Gastrocnemius medialis (tissue), 4 donors: Measurements from ENCODE around the gene ATOH8. TPM values are rescaled to one million over a fixed set of nuclear protein-coding genes. Genes with fewer than 3 reads are reported as not detected.
"Not testable (repeated sequence)": the region's sequence is repeated elsewhere in the genome, so short reads cannot be mapped to it uniquely, and the experiment has no call there.

Source experiments
- ATAC-seq, 2 donors: fragments of 150-250 bp; one replicate each; pipeline ENCODE4 v1.9.1; 2016
- DNase-seq, 2 donors: peaks; one replicate each; pipeline ENCODE4 v3.0.0-alpha.2; 2019
- H3K27ac ChIP-seq, 4 donors: fragments of 200-600 bp; sonication (generic); 1 replicate in 1 of 4; 2 replicates in 3 of 4; pipeline ENCODE4 v1.5.1; 2016 to 2018; ENCODE audit warnings: mild to moderate bottlenecking in 2 of 4, moderate library complexity in 1 of 4
- H3K27me3 ChIP-seq, 3 donors: fragments of 200-600 bp; sonication (generic) in 2 of 3; 1 replicate in 1 of 3; 2 replicates in 2 of 3; pipeline versions ENCODE4 v1.5.1 to v1.6.0; 2016 to 2019; ENCODE audit warnings: mild to moderate bottlenecking in 1 of 3, moderate library complexity in 1 of 3
- H3K36me3 ChIP-seq, 2 donors: fragments of 200-600 bp; sonication (generic) in 1 of 2; one replicate each; pipeline ENCODE4 v1.5.1; 2017 to 2018
- H3K4me1 ChIP-seq, 2 donors: fragments of 200-600 bp; sonication (generic) in 1 of 2; one replicate each; pipeline ENCODE4 v1.5.1; 2016 to 2017; ENCODE audit warnings: mild to moderate bottlenecking in 2 of 2
- H3K4me3 ChIP-seq, 4 donors: fragments of 200-600 bp; sonication (generic) in 3 of 4; 1 replicate in 1 of 4; 2 replicates in 3 of 4; pipeline ENCODE4 v1.5.1; 2016 to 2019; ENCODE audit warnings: mild to moderate bottlenecking in 2 of 4
- H3K9me3 ChIP-seq, 3 donors: fragments of 200-600 bp; sonication (generic) in 2 of 3; 1 replicate in 1 of 3; 2 replicates in 2 of 3; pipeline ENCODE4 v1.5.1; 2016 to 2019
- POLR2A ChIP-seq, 2 donors: fragments of 450-650 bp; IDR thresholded peaks; one replicate each; pipeline ENCODE4 v1.6.1; 2017; ENCODE audit warnings: antibody characterized with exemption in 2 of 2, mild to moderate bottlenecking in 2 of 2, moderate library complexity in 2 of 2
- in situ Hi-C, 4 donors: fragments of 200-750 bp; cut with MboI; loops; one replicate each; pipeline versions ENCODE4 v1.15.0 to v1.8.0; 2017; ENCODE audit warnings: low sequenced_read_pairs in 4 of 4
- intact Hi-C: fragments of 100-400 bp; cut with DNase I; formaldehyde crosslinking; loops from one replicate; pipeline ENCODE4 v1.15.1; 2023; ENCODE audit warnings: low total_unique reads
- total RNA-seq, 4 donors: library from RNA; depleted of rRNA; stranded (reverse); fragments of >200 nt; gene quantifications; one replicate each; pipeline versions ENCODE4 v1.1.0 to v1.2.3, GENCODE V29; 2016
- TF ChIP-seq, protein P1 (sequence below), 5 experiments: fragments of 450-650 bp in 3 of 5; fragments of 200-600 bp in 2 of 5; sonication (generic) in 2 of 5; IDR thresholded peaks in 4 of 5; conservative IDR thresholded peaks in 1 of 5; 1 replicate in 4 of 5; 2 replicates in 1 of 5; pipeline ENCODE4 v1.5.1; 2016 to 2019; ENCODE audit warnings: antibody characterized with exemption in 5 of 5, mild to moderate bottlenecking in 3 of 5, moderate library complexity in 3 of 5

The ATOH8 gene
- total RNA-seq, 4 donors from 2014 or later, result 122 to 266 (median 150) TPM

DNA sequence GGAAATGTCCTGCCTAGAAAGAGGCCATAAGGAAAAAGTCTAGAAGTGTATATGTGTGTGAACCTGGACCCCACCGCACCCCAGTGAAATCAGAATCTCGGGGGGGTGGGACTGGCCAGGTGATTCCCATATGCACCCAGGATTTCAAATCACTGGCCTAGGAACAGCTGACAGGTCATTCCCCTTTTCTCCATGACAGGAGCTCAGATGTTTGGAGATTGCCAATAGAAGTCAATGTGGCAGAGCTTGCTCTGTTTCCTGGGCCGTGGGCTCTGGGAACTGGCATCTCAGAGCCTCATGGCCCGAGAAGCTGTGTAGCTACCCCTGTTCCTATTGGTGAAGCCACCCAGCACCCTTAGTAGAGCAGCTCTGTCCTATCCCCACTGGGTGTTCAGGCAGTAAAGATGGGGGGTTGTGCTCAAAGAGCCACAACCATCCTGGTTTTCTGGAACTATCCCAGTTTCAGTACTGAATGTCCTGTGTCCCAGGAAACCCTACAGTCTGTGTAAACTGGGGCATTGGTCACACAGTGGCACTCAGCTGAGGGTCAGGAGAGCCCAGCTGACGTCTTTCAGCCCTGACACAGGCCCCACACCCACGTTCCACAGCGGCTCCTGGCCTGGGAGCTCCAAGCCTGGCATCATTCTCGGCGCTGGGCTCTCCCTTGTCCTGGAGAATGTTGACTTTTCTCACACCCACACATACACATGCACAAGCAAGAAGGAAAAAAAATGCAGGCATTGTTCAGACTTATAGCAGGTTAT lies 40.8 kb upstream of the ATOH8 start:
- intact Hi-C loops, result loop anchor here (1.0 kb wide), 1 partner anchor 27 kb away; no protein-coding TSS in a partner anchor
- DNase-seq (peak; percentile 90 to 95), ATAC-seq (peak; percentile 57 to 73)
- Histone ChIP-seq H3K36me3 (no peaks in the 10 kb centered on the region), H3K27me3 (no peaks in the 10 kb centered on the region), H3K4me3 (no peak overlapping the region), H3K4me1 (peaks cover 40 to 65% of the 10 kb centered on the region in 2 donors), H3K27ac (peak overlapping the region; percentile 92 to 97 (median 95)), H3K9me3 (no peaks in the 10 kb centered on the region)
- in situ Hi-C loops, result no loop called here
- TF ChIP-seq, protein P1, sequence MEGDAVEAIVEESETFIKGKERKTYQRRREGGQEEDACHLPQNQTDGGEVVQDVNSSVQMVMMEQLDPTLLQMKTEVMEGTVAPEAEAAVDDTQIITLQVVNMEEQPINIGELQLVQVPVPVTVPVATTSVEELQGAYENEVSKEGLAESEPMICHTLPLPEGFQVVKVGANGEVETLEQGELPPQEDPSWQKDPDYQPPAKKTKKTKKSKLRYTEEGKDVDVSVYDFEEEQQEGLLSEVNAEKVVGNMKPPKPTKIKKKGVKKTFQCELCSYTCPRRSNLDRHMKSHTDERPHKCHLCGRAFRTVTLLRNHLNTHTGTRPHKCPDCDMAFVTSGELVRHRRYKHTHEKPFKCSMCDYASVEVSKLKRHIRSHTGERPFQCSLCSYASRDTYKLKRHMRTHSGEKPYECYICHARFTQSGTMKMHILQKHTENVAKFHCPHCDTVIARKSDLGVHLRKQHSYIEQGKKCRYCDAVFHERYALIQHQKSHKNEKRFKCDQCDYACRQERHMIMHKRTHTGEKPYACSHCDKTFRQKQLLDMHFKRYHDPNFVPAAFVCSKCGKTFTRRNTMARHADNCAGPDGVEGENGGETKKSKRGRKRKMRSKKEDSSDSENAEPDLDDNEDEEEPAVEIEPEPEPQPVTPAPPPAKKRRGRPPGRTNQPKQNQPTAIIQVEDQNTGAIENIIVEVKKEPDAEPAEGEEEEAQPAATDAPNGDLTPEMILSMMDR (IDR thresholded peaks at IDR 0.05 in 4 of 5, conservative IDR thresholded peaks at IDR 0.05 in 1 of 5), result no peak
- TF ChIP-seq POLR2A (IDR thresholded peaks at IDR 0.05), result peak; percentile 60 to 70

DNA sequence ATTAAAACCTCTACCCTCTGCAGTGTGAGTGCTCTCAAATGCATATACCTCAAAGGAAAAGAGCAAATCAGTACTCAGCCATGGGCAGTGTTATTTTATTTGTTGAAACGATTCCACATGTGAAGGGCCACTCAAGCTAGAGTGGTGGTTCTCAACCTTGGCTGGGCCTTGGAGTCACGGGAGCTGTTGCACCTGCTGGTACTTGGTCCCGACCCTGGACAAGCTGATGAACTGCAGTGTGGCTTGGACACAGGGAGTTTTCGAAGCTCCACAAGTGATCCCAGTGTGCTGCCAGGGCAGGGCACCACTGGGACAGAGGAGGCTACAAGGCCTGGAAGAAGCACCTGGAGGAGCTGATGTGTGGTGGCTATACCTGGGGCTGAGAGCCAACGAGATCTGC lies 40.0 kb upstream of the ATOH8 start:
- H3K9me3 ChIP-seq, result no peaks in the 10 kb centered on the region
- no peaks in the 10 kb centered on the region for H3K27me3 ChIP-seq
- H3K4me1 ChIP-seq, result peaks cover 35 to 57% of the 10 kb centered on the region in 2 donors
- TF ChIP-seq, protein P1 (IDR thresholded peaks at IDR 0.05 in 4 of 5, conservative IDR thresholded peaks at IDR 0.05 in 1 of 5), result no peak
- TF ChIP-seq POLR2A (IDR thresholded peaks at IDR 0.05), result no peak
- peak overlapping the region; percentile 92 to 97 (median 95) for H3K27ac ChIP-seq
- no peaks in the 10 kb centered on the region for H3K36me3 ChIP-seq
- no peak overlapping the region for H3K4me3 ChIP-seq
- intact Hi-C loops, result loop anchor here (1.0 kb wide), 1 partner anchor 26 kb away; no protein-coding TSS in a partner anchor
- ATAC-seq (peak; percentile 11 to 14), DNase-seq (peak; percentile 61 to 67)
- in situ Hi-C loops, result no loop called here

DNA sequence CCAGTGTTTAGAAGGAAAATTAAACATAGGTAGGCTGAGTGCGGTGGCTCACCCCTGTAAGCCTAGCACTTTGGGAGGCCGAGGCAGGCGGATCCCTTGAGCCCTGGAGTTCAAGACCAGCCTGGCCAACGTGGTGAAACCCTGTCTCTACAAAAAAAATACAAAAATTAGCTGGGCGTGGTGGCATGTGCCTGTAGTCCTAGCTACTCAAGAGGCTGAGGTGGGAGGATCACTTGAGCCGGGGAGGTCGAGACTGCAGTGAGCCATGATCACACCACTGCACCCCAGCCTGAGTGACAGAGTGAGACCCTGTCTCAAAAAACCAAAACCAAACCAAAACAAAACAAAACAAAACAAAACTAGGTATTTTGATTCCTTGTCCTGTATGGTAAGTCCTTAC lies 39.4 kb upstream of the ATOH8 start:
- H3K4me3 ChIP-seq, ATAC-seq, DNase-seq, H3K36me3 ChIP-seq, intact Hi-C loops, in situ Hi-C loops, H3K27me3 ChIP-seq, H3K9me3 ChIP-seq: not testable (repeated sequence)
- H3K4me1 ChIP-seq, result peaks cover 33 to 55% of the 10 kb centered on the region in 2 donors
- H3K27ac ChIP-seq, result peak overlapping the region; percentile 92 to 97 (median 95)

DNA sequence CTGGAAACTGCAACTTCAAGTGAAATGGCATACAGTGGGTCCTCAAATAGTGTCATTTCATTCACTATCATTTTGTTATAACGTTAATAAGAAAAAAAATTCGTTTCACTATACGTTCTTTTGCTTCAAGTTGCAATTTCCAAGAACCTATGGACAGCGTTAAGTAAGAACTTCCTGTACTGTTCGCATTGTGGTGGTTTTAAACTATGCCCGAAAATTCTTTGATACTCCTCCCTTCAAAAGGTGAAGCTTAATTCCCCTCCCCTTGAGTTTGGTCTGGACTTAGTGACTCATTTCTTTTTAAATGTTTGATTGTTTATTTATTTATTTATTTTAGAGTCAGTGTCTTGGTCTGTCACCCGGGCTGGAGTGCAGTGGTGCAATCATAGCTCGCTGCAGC lies 39.0 kb upstream of the ATOH8 start:
- Histone ChIP-seq H3K4me1 (peaks cover 33 to 55% of the 10 kb centered on the region in 2 donors), H3K4me3 (no peak overlapping the region), H3K27ac (peak overlapping the region in 3 of 4 donors; percentile 92 to 97 (median 95)), H3K36me3 (no peaks in the 10 kb centered on the region), H3K27me3 (no peaks in the 10 kb centered on the region), H3K9me3 (no peaks in the 10 kb centered on the region)
- TF ChIP-seq, protein P1 (IDR thresholded peaks at IDR 0.05 in 4 of 5, conservative IDR thresholded peaks at IDR 0.05 in 1 of 5), result no peak
- no peak for TF ChIP-seq POLR2A (IDR thresholded peaks at IDR 0.05)
- ATAC-seq (no peak), DNase-seq (no peak)
- intact Hi-C loops (no loop called here), in situ Hi-C loops (no loop called here)

DNA sequence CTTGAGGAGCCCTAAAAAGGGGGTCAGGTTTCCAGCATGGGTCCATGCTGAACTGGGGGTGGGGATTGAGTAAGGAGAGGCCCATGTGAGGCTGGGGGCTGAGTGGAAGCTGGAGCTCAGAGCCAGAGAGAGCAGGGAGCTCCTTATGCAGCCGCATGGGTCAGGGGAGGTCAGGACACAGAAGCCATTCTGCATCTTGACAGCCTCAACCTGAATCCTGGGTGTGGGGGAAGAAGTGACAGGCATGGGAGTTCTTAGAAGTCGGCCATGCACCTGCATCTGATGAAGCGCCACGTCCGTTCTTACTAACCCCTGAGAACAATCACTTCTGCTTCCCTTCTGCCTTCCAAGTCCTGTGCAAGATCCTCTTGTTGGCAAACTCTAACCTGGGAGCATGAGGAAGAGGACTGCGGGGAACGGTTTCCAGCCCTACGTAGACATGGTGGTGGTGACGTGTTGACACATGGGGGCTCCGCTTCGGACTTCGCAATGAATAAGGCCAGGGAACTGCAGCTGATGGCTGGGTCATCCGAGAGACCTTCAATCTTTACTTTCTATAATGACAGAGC lies 37.4 kb upstream of the ATOH8 start:
- intact Hi-C loops, result no loop called here

More for the DNA sequence above, 37.4 kb upstream of the ATOH8 start:
- Histone ChIP-seq H3K4me3 (no peak overlapping the region), H3K4me1 (peaks cover 29 to 45% of the 10 kb centered on the region in 2 donors), H3K27me3 (no peaks in the 10 kb centered on the region), H3K36me3 (no peaks in the 10 kb centered on the region), H3K27ac (no peak overlapping the region), H3K9me3 (no peaks in the 10 kb centered on the region)
- in situ Hi-C loops, result no loop called here
- no peak for TF ChIP-seq POLR2A (IDR thresholded peaks at IDR 0.05)
- TF ChIP-seq, protein P1 (IDR thresholded peaks at IDR 0.05 in 4 of 5, conservative IDR thresholded peaks at IDR 0.05 in 1 of 5), result no peak
- DNase-seq, result no peak
- ATAC-seq, result no peak
